ENCODE results near the gene SLC39A11. TPM values are rescaled to one million over a fixed set of nuclear protein-coding genes. Genes with fewer than 3 reads are reported as not detected.
A peak's percentile ranks its signal among the peaks of the same experiment; 100 is the strongest.

SLC39A11 gene
- total and polyA plus RNA-seq, 12 donors: 7.0 to 91.4 (median 22.7) TPM

DNA sequence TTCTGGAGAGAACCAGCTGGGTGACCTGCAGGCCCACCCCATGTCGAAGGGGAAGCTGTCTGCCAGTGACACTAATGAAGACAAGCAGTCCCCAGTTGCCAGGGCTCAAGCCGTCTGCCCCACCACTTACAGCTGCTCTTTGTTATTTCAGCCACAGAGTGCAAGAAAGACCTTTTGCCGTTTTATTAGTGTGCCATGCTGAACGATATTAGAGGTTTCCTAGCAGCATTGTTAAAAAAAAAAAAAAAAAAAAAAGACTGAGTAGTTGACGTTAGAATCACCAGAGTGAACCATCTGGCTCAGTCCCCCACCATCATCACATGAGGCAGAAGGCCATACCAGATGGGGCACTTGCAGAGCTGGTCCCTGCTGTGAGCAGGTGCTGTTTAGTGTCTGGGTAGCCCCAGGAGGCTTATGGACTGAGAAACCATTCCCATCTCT lies 26.5 kb upstream of the SLC39A11 start:
- WGBS, 4 donors: 40 to 83% (median 67%) methylated on average over 5 of the region's 5 CpGs
- no peak overlapping the region for H3K27ac ChIP-seq
- H3K4me1 ChIP-seq (replicated peaks in 1 of 2): no peaks in the 10 kb centered on the region
- no peaks in the 10 kb centered on the region for H3K36me3 ChIP-seq (replicated peaks in 1 of 2)
- no peaks in the 10 kb centered on the region for H3K27me3 ChIP-seq
- intact Hi-C loops (cut with DNase I): no loop called here
- H3K9me3 ChIP-seq (replicated peaks in 1 of 3): no peaks in the 10 kb centered on the region
- TF ChIP-seq POLR2A (IDR thresholded peaks at IDR 0.05): no peak
- TF ChIP-seq, protein P1, sequence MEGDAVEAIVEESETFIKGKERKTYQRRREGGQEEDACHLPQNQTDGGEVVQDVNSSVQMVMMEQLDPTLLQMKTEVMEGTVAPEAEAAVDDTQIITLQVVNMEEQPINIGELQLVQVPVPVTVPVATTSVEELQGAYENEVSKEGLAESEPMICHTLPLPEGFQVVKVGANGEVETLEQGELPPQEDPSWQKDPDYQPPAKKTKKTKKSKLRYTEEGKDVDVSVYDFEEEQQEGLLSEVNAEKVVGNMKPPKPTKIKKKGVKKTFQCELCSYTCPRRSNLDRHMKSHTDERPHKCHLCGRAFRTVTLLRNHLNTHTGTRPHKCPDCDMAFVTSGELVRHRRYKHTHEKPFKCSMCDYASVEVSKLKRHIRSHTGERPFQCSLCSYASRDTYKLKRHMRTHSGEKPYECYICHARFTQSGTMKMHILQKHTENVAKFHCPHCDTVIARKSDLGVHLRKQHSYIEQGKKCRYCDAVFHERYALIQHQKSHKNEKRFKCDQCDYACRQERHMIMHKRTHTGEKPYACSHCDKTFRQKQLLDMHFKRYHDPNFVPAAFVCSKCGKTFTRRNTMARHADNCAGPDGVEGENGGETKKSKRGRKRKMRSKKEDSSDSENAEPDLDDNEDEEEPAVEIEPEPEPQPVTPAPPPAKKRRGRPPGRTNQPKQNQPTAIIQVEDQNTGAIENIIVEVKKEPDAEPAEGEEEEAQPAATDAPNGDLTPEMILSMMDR (IDR thresholded peaks at IDR 0.05): no peak
- peak in 1 of 7 donors; percentile 80 for DNase-seq
- H3K4me3 ChIP-seq: no peak overlapping the region

DNA sequence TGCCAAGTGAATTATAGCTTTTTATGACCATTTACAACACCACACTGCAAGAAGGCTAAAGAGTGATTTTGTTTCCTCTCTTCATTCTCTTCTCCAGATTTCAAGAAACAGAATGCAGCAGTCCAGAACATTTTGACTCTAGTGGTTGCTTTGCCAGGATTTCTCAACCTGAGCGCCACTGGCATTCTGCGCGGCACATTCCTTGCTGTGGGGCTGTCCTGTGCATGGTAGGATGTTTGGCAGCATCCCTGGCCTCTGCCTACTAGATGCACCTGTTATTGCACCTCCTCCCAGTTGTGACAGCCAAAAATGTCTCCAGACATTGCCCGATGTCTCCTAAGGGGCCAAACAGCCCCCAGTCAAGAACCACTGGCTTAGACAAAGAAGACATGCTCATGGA lies 25.7 kb upstream of the SLC39A11 start:
- Histone ChIP-seq H3K27ac (no peak overlapping the region), H3K36me3 (replicated peaks in 1 of 2) (no peaks in the 10 kb centered on the region), H3K27me3 (no peaks in the 10 kb centered on the region), H3K4me1 (replicated peaks in 1 of 2) (no peaks in the 10 kb centered on the region), H3K4me3 (no peak overlapping the region), H3K9me3 (replicated peaks in 1 of 3) (no peaks in the 10 kb centered on the region)
- intact Hi-C loops (cut with DNase I): no loop called here
- no peak for DNase-seq
- 87 to 100% (median 97%) methylated on average over 4 of the region's 4 CpGs for WGBS, 4 donors
- TF ChIP-seq, protein P1 (IDR thresholded peaks at IDR 0.05): no peak
- TF ChIP-seq POLR2A (IDR thresholded peaks at IDR 0.05): no peak

DNA sequence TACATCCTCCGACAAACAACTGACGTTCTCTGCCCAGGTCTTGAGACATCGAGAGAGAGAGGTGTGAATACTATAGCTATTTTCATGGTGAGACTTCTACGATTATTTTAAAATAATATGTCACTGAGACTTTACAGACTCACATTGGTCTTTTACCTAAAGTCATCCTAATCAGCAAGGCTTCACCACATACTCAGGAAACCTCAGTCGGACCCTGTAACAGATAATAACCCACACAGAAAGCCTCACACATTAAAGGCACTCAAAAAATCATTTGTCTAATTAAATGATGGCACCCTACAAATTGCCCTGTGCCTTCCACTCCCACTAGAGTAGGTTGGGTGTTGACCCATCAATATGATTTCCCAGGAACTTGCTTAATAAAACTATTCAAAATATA lies 19.8 kb upstream of the SLC39A11 start:
- WGBS, 4 donors: 86 to 95% (median 91%) methylated on average over 5 of the region's 5 CpGs

DNA sequence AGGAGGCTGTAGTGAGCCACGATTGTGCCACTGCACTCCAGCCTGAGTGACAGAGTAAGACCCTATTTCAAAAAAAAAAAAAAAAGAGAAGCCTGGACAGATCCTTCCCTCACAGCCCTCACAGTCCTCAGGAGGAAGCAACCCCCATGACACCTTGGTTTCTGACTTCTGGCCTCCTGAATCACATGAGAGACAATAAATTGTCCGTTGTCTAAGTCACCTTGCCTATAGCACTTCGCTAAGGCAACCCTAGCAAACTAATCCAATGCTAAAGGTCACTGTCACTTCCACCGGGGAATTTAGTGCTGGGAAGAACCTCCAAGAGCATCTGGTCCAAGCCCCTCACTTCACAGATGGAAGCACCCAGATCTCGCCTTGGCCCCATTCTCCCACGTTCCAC lies 18.9 kb upstream of the SLC39A11 start:
- intact Hi-C loops (cut with DNase I): no loop called here
- 83 to 95% (median 88%) methylated on average over 4 to 6 of the region's 6 CpGs for WGBS, 4 donors
- no peak for TF ChIP-seq POLR2A (IDR thresholded peaks at IDR 0.05)

More for the DNA sequence above, 19.8 kb upstream of the SLC39A11 start:
- H3K4me1 ChIP-seq (replicated peaks in 1 of 2): no peaks in the 10 kb centered on the region
- no peaks in the 10 kb centered on the region for H3K36me3 ChIP-seq (replicated peaks in 1 of 2)
- TF ChIP-seq POLR2A (IDR thresholded peaks at IDR 0.05): no peak
- TF ChIP-seq, protein P1 (IDR thresholded peaks at IDR 0.05): no peak
- no peak overlapping the region for H3K4me3 ChIP-seq
- H3K27ac ChIP-seq: no peak overlapping the region
- DNase-seq: no peak
- no peaks in the 10 kb centered on the region for H3K27me3 ChIP-seq
- H3K9me3 ChIP-seq (replicated peaks in 1 of 3): no peaks in the 10 kb centered on the region
- intact Hi-C loops (cut with DNase I): no loop called here

DNA sequence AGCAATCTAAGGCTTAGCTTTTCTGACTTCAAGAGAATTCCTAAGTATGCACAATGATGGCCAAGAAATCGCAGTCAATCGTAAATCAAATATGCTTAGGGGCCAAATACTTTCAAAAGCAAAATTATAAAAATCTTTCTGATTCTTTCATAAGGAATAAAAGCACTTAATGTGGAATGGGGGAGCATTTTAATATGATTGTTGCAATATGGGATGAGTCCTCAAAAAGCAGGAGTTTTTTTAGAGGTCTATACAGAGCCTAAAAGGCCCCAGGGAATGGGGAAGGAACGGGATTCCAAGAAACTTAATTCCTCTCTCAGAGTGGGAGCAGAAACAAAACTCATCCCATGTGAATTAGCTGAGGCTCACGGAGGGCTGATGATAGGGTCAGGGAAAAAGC lies 14.7 kb upstream of the SLC39A11 start:
- 59 to 78% (median 72%) methylated on average over 4 of the region's 4 CpGs for WGBS, 4 donors
- Histone ChIP-seq H3K27ac (no peak overlapping the region), H3K36me3 (replicated peaks in 1 of 2) (no peaks in the 10 kb centered on the region), H3K27me3 (no peaks in the 10 kb centered on the region), H3K4me1 (replicated peaks in 1 of 2) (no peaks in the 10 kb centered on the region), H3K4me3 (no peak overlapping the region), H3K9me3 (replicated peaks in 1 of 3) (no peaks in the 10 kb centered on the region)
- no peak for DNase-seq
- TF ChIP-seq, protein P1 (IDR thresholded peaks at IDR 0.05): no peak
- no peak for TF ChIP-seq POLR2A (IDR thresholded peaks at IDR 0.05)
- intact Hi-C loops (cut with DNase I): no loop called here

More for the DNA sequence above, 18.9 kb upstream of the SLC39A11 start:
- Histone ChIP-seq H3K36me3 (replicated peaks in 1 of 2) (no peaks in the 10 kb centered on the region), H3K27ac (no peak overlapping the region), H3K4me3 (no peak overlapping the region), H3K4me1 (replicated peaks in 1 of 2) (no peaks in the 10 kb centered on the region), H3K27me3 (no peaks in the 10 kb centered on the region), H3K9me3 (replicated peaks in 1 of 3) (no peaks in the 10 kb centered on the region)
- DNase-seq: no peak
